ENCODE results near the gene EPS8. TPM values are rescaled to one million over a fixed set of nuclear protein-coding genes. Genes with fewer than 3 reads are reported as not detected.

The EPS8 gene
- total RNA-seq, 1 donor from 2014 or later = 104 TPM

DNA sequence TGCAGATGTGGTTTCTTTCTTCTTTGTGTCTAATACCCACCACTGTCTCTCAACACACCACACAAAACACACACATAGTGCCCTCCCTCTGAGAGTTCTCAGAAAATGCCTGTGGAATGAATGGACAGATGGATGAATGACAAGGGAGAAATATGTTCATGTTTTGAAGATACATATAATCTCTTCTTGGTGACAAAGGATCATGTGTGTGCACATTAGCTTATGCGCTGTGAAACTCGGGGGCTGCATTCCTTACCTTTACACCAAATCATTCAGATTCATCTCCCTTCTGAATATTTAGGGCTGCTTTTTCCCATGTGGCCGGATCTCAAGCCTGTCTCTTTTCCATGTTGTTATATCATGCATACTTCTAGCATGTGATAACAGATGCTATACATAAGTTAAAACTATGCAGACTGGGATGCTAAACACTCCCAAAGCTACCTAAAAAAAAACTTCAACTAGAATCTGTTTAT, 111.4 kb downstream of the EPS8 start:
- no peaks in the 10 kb centered on the region for H3K4me1 ChIP-seq
- H3K4me3 ChIP-seq = no peak overlapping the region
- H3K27me3 ChIP-seq = no peaks in the 10 kb centered on the region
- TF ChIP-seq POLR2AphosphoS5 (IDR thresholded peaks at IDR 0.05; ENCODE audit: insufficient read depth in 1 of 2, low read depth in 1 of 2) (no peak), POLR2A (IDR thresholded peaks at IDR 0.05) (no peak)
- TF ChIP-seq, protein P1, sequence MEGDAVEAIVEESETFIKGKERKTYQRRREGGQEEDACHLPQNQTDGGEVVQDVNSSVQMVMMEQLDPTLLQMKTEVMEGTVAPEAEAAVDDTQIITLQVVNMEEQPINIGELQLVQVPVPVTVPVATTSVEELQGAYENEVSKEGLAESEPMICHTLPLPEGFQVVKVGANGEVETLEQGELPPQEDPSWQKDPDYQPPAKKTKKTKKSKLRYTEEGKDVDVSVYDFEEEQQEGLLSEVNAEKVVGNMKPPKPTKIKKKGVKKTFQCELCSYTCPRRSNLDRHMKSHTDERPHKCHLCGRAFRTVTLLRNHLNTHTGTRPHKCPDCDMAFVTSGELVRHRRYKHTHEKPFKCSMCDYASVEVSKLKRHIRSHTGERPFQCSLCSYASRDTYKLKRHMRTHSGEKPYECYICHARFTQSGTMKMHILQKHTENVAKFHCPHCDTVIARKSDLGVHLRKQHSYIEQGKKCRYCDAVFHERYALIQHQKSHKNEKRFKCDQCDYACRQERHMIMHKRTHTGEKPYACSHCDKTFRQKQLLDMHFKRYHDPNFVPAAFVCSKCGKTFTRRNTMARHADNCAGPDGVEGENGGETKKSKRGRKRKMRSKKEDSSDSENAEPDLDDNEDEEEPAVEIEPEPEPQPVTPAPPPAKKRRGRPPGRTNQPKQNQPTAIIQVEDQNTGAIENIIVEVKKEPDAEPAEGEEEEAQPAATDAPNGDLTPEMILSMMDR (IDR thresholded peaks at IDR 0.05) = no peak
- H3K36me3 ChIP-seq = no peaks in the 10 kb centered on the region
- no peaks in the 10 kb centered on the region for H3K9me3 ChIP-seq
- intact Hi-C loops (cut with DNase I) = no loop called here
- DNase-seq (ENCODE audit: extremely low spot score in 2 of 2) = no peak
- no peak overlapping the region for H3K27ac ChIP-seq

DNA sequence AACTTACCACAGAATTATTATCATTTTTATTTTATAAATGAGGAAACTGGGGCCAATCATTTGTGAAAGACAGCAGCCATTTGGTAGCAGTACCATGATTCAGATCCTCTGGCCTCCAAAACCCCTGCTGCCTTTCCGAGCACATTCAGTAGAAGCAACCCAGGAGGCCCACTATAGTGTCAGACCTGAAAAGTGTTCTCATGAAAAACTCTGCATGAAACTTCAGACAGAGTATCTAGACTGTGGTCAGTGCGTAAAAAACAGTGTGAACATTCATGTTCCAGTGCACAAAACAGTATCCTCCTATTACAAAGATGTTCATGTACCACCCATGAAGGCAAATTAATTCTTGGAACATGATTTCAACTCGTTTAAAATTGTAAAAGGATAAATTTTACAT, 112.0 kb downstream of the EPS8 start:
- H3K4me3 ChIP-seq = no peak overlapping the region
- no peaks in the 10 kb centered on the region for H3K9me3 ChIP-seq
- no peak overlapping the region for H3K27ac ChIP-seq
- H3K4me1 ChIP-seq = no peaks in the 10 kb centered on the region
- no peak for TF ChIP-seq POLR2A (IDR thresholded peaks at IDR 0.05)
- TF ChIP-seq, protein P1 (IDR thresholded peaks at IDR 0.05) = no peak
- no peak for TF ChIP-seq POLR2AphosphoS5 (IDR thresholded peaks at IDR 0.05; ENCODE audit: insufficient read depth in 1 of 2, low read depth in 1 of 2)
- intact Hi-C loops (cut with DNase I) = no loop called here
- no peaks in the 10 kb centered on the region for H3K27me3 ChIP-seq
- DNase-seq (ENCODE audit: extremely low spot score in 2 of 2) = no peak
- H3K36me3 ChIP-seq = no peaks in the 10 kb centered on the region

DNA sequence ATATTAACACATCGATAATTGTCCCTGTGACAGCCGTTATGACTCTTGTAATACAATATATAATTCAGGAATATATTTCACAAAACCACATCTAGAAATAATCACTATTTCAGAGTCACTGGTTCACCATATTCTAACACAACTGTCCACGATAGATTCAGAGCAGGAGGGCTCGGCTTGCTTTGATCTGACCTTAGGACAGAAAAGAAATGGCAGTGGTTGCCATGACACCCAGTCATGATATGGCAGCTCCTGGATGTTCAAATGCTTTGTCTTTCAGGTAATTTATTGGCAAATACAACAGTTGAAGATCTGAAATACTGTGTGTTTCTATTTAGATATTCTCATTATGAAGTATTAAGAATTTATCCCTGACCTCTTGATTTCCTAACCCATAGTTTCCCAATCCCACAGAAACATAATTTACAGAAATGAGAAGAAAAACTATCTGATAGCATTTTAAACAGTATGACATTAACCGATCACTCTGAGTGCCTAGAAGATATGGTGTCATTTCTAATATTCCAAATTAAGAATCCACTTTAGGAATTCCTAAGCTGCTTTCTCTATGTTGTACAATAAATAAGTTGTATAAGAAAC, 116.4 kb downstream of the EPS8 start:
- H3K4me1 ChIP-seq = no peaks in the 10 kb centered on the region
- H3K9me3 ChIP-seq = no peaks in the 10 kb centered on the region
- TF ChIP-seq, protein P1 (IDR thresholded peaks at IDR 0.05) = no peak
- TF ChIP-seq POLR2AphosphoS5 (IDR thresholded peaks at IDR 0.05; ENCODE audit: insufficient read depth in 1 of 2, low read depth in 1 of 2) (no peak), POLR2A (IDR thresholded peaks at IDR 0.05) (no peak)
- H3K27me3 ChIP-seq = no peaks in the 10 kb centered on the region
- H3K36me3 ChIP-seq = peaks cover 0 to 5% of the 10 kb centered on the region in 2 donors
- H3K27ac ChIP-seq = no peak overlapping the region
- no peak for DNase-seq (ENCODE audit: extremely low spot score in 2 of 2)
- intact Hi-C loops (cut with DNase I) = no loop called here
- no peak overlapping the region for H3K4me3 ChIP-seq

DNA sequence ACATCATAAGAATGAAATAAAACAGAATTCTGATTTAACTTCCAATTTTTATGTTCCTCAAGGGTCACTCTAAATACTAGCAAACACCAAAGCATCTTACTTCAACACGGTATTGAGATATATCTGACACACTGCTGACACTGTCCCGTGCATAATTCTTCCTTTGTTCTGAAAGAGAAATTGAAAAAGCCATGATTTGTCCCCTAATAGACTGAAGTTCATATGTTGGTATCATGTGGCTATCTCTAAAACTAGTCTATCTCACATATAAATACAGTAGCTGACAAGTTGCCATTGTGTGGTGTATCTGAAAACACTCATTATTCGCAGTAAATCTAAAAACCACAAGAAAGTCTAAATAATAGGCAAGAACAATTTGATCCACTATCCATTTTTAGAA, 118.4 kb downstream of the EPS8 start:
- Histone ChIP-seq H3K27me3 (no peaks in the 10 kb centered on the region), H3K36me3 (peaks cover 0 to 5% of the 10 kb centered on the region in 2 donors), H3K4me1 (no peaks in the 10 kb centered on the region), H3K4me3 (no peak overlapping the region), H3K27ac (no peak overlapping the region), H3K9me3 (no peaks in the 10 kb centered on the region)
- TF ChIP-seq POLR2A (IDR thresholded peaks at IDR 0.05) = no peak
- TF ChIP-seq, protein P1 (IDR thresholded peaks at IDR 0.05) = no peak
- no peak for TF ChIP-seq POLR2AphosphoS5 (IDR thresholded peaks at IDR 0.05; ENCODE audit: insufficient read depth in 1 of 2, low read depth in 1 of 2)
- DNase-seq (ENCODE audit: extremely low spot score in 2 of 2) = no peak
- intact Hi-C loops (cut with DNase I) = no loop called here

DNA sequence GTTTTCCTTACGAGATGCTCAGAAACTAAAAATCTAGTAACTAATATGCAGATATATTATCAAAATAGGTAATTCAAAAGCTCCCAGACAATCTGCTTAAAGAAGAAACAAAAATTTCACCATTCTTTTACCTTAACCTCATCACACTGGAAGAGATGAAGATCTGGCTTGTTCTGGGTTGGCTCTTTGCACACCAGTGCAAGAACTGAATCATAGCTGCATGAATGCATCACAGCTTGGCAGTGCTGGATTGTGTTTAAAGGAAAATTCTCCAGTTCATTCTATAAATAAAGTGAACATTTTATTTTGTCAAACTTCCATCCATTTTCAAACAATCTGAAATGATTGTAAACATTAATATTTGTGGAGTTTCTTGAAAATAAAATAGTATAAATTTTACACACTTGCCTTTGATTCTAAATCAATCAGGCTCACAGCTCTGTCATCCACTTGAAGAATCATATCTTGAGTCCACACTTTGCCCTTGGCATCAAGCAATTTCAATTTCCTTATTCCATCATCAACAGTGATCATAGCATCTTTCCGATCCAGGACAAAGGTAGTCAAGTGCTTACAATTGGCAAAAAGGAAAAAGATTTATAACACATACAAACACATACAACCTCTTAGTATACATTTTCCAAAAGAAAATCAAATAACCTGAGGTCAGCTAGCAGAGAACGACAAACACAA, 119.8 kb downstream of the EPS8 start:
- TF ChIP-seq, protein P1 (IDR thresholded peaks at IDR 0.05) = no peak
- no peak for TF ChIP-seq POLR2AphosphoS5 (IDR thresholded peaks at IDR 0.05; ENCODE audit: insufficient read depth in 1 of 2, low read depth in 1 of 2)
- TF ChIP-seq POLR2A (IDR thresholded peaks at IDR 0.05) = no peak
- intact Hi-C loops (cut with DNase I) = no loop called here
- Histone ChIP-seq H3K4me1 (no peaks in the 10 kb centered on the region), H3K27ac (no peak overlapping the region), H3K36me3 (peaks cover 0 to 11% of the 10 kb centered on the region in 2 donors), H3K4me3 (no peak overlapping the region), H3K9me3 (no peaks in the 10 kb centered on the region), H3K27me3 (no peaks in the 10 kb centered on the region)
- DNase-seq (ENCODE audit: extremely low spot score in 2 of 2) = no peak

Data from vagina (tissue), 2 donors.